Thyroid gland (tissue), 4 donors: ENCODE measurements around the gene SCD5. TPM values are rescaled to one million over a fixed set of nuclear protein-coding genes. Genes with fewer than 3 reads are reported as not detected.

Experiments
- DNase-seq, 2 donors: peaks; one replicate each; pipeline ENCODE4 v3.0.0-alpha.2; 2019
- H3K27ac ChIP-seq, 3 donors: fragments of 200-600 bp; sonication (generic); 1 replicate in 2 of 3; 2 replicates in 1 of 3; pipeline ENCODE4 v1.5.1; 2016 to 2019; ENCODE audit warnings: mild to moderate bottlenecking in 1 of 3, moderate library complexity in 1 of 3
- H3K27me3 ChIP-seq: fragments of 200-600 bp; sonication (generic); one replicate; pipeline ENCODE4 v1.5.1; 2019
- H3K36me3 ChIP-seq, 2 donors: fragments of 200-600 bp; sonication (generic); one replicate each; pipeline ENCODE4 v1.5.1; 2016 to 2019
- H3K4me1 ChIP-seq, 2 donors: fragments of 200-600 bp; sonication (generic); one replicate each; pipeline ENCODE4 v1.5.1; 2017 to 2019
- H3K4me3 ChIP-seq, 3 donors: fragments of 200-600 bp; sonication (generic); replicated peaks in 1 of 3; 1 replicate in 2 of 3; 2 replicates in 1 of 3; pipeline ENCODE4 v1.5.1; 2016; ENCODE audit warnings: mild to moderate bottlenecking in 1 of 3
- H3K9me3 ChIP-seq: fragments of 200-600 bp; sonication (generic); one replicate; pipeline ENCODE4 v1.5.1; 2017
- CTCF ChIP-seq, 6 experiments: fragments of 200-600 bp in 3 of 6; fragments of 450-650 bp in 3 of 6; sonication (generic) in 3 of 6; IDR thresholded peaks; one replicate each; pipeline ENCODE4 v1.5.1; 2016 to 2019; ENCODE audit warnings: antibody characterized with exemption in 6 of 6, mild to moderate bottlenecking in 2 of 6, inconsistent platforms in 1 of 6, moderate library complexity in 1 of 6
- POLR2A ChIP-seq, 2 donors: fragments of 450-650 bp; IDR thresholded peaks; one replicate each; pipeline ENCODE4 v1.6.1; 2017; ENCODE audit warnings: antibody characterized with exemption in 2 of 2, mild to moderate bottlenecking in 2 of 2, moderate library complexity in 1 of 2
- WGBS, 2 donors: methylation state at CpG; one replicate each; pipeline ENCODE4 v1.1.5; 2017; 5-methylcytosine and 5-hydroxymethylcytosine counted together
- intact Hi-C: fragments of 100-400 bp; cut with DNase I; formaldehyde crosslinking; loops from one replicate; pipeline ENCODE4 v1.15.1; 2023
- total RNA-seq, 4 donors: library from RNA; depleted of rRNA; stranded (reverse); fragments of >200 nt; gene quantifications; one replicate each; pipeline ENCODE4 v1.2.3, GENCODE V29; 2016

Gene SCD5
- total RNA-seq, 4 donors from 2014 or later = 47.0 to 96.4 (median 54.8) TPM

GRCh38 chr4:82715731-82716617 lies 82.6 kb downstream of the SCD5 start:
- Histone ChIP-seq H3K27me3 (no peaks in the 10 kb centered on the region), H3K36me3 (no peaks in the 10 kb centered on the region), H3K9me3 (no peaks in the 10 kb centered on the region), H3K27ac (peak overlapping the region; percentile 10 to 35 (median 29)), H3K4me3 (no peak overlapping the region), H3K4me1 (peaks cover 41 to 45% of the 10 kb centered on the region in 2 donors)
- 70 to 74% methylated on average over 12 of the region's 12 CpGs for WGBS, 2 donors
- DNase-seq = no peak
- no peak for TF ChIP-seq CTCF (IDR thresholded peaks at IDR 0.05)
- TF ChIP-seq POLR2A (IDR thresholded peaks at IDR 0.05) = no peak
- intact Hi-C loops = no loop called here

GRCh38 chr4:82713856-82714255 lies 84.7 kb downstream of the SCD5 start:
- TF ChIP-seq CTCF (IDR thresholded peaks at IDR 0.05) (no peak), POLR2A (IDR thresholded peaks at IDR 0.05) (no peak)
- Histone ChIP-seq H3K27ac (peak overlapping the region in 1 of 3 donors; percentile 10), H3K4me1 (peaks cover 42 to 45% of the 10 kb centered on the region in 2 donors), H3K4me3 (no peak overlapping the region), H3K27me3 (no peaks in the 10 kb centered on the region), H3K36me3 (no peaks in the 10 kb centered on the region), H3K9me3 (no peaks in the 10 kb centered on the region)
- intact Hi-C loops = no loop called here
- WGBS, 2 donors = 95 to 98% methylated on average over 3 of the region's 3 CpGs
- no peak for DNase-seq

GRCh38 chr4:82712561-82712960 lies 86.0 kb downstream of the SCD5 start:
- intact Hi-C loops = no loop called here
- H3K27me3 ChIP-seq = no peaks in the 10 kb centered on the region
- no peaks in the 10 kb centered on the region for H3K9me3 ChIP-seq
- peaks cover 32 to 36% of the 10 kb centered on the region in 2 donors for H3K4me1 ChIP-seq
- 95 to 98% methylated on average over 5 of the region's 5 CpGs for WGBS, 2 donors
- H3K4me3 ChIP-seq = no peak overlapping the region
- H3K36me3 ChIP-seq = no peaks in the 10 kb centered on the region
- H3K27ac ChIP-seq = no peak overlapping the region
- no peak for DNase-seq
- TF ChIP-seq POLR2A (IDR thresholded peaks at IDR 0.05) (no peak), CTCF (IDR thresholded peaks at IDR 0.05) (no peak)

GRCh38 chr4:82711158-82711785 lies 87.3 kb downstream of the SCD5 start:
- Histone ChIP-seq H3K4me3 (no peak overlapping the region), H3K27me3 (no peaks in the 10 kb centered on the region), H3K4me1 (peaks cover 31 to 38% of the 10 kb centered on the region in 2 donors), H3K36me3 (no peaks in the 10 kb centered on the region), H3K9me3 (no peaks in the 10 kb centered on the region), H3K27ac (peak overlapping the region; percentile 26 to 68 (median 47))
- intact Hi-C loops = no loop called here
- no peak for TF ChIP-seq CTCF (IDR thresholded peaks at IDR 0.05)
- TF ChIP-seq POLR2A (IDR thresholded peaks at IDR 0.05) = no peak
- DNase-seq = peak; percentile 74 to 75
- 79 to 80% methylated on average over 7 of the region's 7 CpGs for WGBS, 2 donors
